GM12891 (cell line): ENCODE results near the gene SUN5.

Experiments
- DNase-seq: peaks from one replicate; pipeline ENCODE4 v3.0.0; 2011; ENCODE audit warnings: low spot score; ENCODE audit not compliant: insufficient read length
- FAIRE-seq: peaks from 2 replicates; lab custom pipeline; 2011; peaks lifted over from hg19 to GRCh38; lab: Jason Lieb, UNC
- PAX5 ChIP-seq: IDR thresholded peaks from 2 replicates; pipeline ENCODE4 v1.6.1; 2011; ENCODE audit warnings: low read length, moderate library complexity, mild to moderate bottlenecking; ENCODE audit not compliant: insufficient read depth, severe bottlenecking
- POLR2A ChIP-seq: IDR thresholded peaks from 2 replicates; pipeline ENCODE4 v1.6.1; 2011; ENCODE audit warnings: low read depth, low read length, control low read depth
- POLR2AphosphoS5 ChIP-seq: IDR thresholded peaks from 2 replicates; pipeline ENCODE4 v1.6.1; 2011; ENCODE audit warnings: low read depth, low read length, control low read depth
- POU2F2 ChIP-seq: IDR thresholded peaks from 2 replicates; pipeline ENCODE4 v1.6.1; 2011; ENCODE audit warnings: low read depth, mild to moderate bottlenecking, control low read depth, low read length, moderate library complexity
- SPI1 ChIP-seq: IDR thresholded peaks from 2 replicates; pipeline ENCODE4 v1.6.1; 2011; ENCODE audit warnings: low read depth, low read length, control low read depth
- TAF1 ChIP-seq: IDR thresholded peaks from 2 replicates; pipeline ENCODE4 v1.6.1; 2011; ENCODE audit warnings: low read depth, low read length, control low read depth

SUN5 gene

DNA sequence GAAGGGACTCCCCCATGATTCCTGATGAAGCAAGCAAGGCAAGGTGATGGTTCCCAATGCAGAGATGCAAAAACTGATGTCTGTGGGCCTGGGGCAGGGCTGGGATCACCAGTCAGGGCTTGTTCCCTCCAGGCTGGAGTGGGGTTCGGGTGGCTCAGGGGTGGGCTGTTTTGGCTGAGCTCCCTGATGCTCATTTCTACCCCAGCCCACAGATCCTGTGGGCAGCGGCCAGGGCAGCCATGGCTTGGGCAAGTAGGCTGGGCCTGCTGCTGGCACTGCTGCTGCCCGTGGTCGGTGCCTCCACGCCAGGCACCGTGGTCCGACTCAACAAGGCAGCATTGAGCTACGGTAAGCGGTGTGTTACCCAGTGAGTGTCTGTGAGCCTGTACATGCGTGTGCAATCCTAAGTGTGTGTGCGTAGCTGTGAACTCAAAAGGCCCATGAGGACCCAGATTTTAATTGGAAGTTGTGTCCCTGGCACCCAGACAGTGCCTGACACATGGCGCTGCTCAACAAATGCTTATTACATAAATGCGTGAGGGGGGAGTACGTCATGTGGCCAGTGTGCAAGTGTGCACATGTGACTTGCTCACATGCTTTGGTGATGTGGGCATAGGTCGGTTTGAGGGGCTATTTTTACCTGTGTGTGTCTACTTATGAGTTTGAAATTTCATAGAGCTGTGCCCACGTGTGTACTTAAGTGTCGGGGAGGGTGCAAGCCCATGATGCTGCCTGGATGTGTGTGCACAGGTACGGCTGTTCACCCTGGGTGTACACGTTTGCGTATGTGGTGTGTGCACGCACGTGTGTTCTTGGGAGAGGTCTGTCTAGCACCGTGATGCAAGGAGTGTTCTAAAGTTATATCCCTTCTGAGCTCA, 4.3 kb upstream of the SUN5 start:
- FAIRE-seq, result no peak
- no peak for TF ChIP-seq POU2F2
- no peak for TF ChIP-seq POLR2AphosphoS5
- TF ChIP-seq SPI1, result no peak
- no peak for TF ChIP-seq POLR2A
- TF ChIP-seq PAX5, result no peak
- no peak for TF ChIP-seq TAF1

DNA sequence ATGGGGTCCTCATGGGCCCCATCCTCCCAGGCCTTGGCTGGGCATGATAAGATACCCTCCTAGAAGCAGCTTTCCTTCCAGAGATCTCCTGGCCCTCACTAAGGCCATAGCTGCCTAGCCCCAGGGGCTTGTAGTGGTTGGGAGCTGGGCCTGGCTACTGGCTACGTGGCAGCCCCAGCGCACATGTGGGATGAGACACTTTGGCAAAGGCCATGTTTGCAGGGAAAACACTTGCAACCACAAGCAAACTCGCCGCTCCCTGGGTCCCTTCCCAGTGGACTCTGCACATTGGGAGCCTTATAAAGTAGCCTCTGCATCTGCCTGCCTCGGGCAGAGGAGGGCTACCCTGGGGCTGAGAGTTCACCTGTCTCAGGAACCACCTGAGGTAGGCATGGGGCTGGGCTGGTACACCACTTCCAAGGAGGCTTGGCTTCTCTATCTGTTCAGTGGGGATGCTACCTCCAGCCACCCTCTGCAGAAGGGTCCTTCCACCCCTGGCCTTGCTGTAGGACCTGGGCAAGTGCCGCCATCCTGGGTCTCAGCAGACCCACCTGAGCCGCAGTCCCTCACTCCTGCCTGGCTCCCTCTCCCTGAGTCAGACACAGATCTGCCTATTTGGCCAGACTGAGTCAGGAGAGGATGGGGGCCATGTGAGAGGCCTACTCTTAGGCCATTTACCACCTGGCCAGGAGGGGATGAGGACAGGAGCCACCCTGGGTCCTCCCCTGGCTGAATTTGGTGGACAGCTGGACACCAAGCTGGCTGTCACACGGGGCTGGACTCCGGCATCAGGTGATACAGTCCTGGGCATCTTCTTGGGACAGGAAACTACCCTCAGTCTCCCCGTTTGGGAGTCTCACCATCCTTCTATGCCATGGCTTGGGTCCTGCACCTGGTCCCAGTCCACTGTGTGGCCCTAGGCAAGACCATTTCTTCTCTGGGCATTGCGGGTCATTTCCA, 3.4 kb upstream of the SUN5 start, which contains the start of gene BPIFB2:
Gene BPIFB2, plus strand, starts transcription at position 329 of the 960 bp plus-strand sequence. CDS start 871 bp downstream, outside the sequence.
- TF ChIP-seq SPI1 (no peak), POLR2A (no peak), POLR2AphosphoS5 (no peak), PAX5 (no peak), TAF1 (no peak), POU2F2 (no peak)
- no peak for DNase-seq
- no peak for FAIRE-seq

More for the DNA sequence above, 4.3 kb upstream of the SUN5 start:
- DNase-seq, result no peak

DNA sequence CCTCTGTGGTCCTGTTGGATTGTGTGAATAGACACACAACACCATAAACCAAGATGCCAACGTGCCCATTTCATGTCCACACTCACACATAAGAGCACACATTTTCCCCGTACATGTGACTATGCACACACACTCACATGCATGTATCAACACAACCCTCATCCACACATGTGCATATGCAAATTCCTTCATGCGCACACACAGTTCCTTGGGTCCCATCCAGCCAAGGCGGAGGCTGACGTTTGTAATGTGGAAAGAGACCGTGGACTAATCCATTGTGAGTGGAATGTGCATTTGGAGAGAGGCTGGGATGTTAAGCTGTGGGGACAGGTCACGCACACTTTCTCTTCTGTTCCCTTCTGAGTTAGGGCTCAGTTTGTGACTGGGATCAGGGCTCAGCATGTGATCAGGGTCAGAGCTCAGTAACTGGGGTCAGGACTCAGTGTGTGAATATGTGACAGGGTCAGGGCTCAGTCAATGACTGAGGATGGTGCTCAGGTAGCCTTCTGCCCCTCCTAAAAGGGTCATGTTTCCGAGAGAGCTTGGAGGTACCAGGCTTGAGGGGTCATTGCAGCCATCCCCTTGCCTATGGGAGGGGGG, 2.6 kb upstream of the SUN5 start:
- FAIRE-seq (no peak), DNase-seq (no peak)
- TF ChIP-seq POLR2AphosphoS5, result no peak

DNA sequence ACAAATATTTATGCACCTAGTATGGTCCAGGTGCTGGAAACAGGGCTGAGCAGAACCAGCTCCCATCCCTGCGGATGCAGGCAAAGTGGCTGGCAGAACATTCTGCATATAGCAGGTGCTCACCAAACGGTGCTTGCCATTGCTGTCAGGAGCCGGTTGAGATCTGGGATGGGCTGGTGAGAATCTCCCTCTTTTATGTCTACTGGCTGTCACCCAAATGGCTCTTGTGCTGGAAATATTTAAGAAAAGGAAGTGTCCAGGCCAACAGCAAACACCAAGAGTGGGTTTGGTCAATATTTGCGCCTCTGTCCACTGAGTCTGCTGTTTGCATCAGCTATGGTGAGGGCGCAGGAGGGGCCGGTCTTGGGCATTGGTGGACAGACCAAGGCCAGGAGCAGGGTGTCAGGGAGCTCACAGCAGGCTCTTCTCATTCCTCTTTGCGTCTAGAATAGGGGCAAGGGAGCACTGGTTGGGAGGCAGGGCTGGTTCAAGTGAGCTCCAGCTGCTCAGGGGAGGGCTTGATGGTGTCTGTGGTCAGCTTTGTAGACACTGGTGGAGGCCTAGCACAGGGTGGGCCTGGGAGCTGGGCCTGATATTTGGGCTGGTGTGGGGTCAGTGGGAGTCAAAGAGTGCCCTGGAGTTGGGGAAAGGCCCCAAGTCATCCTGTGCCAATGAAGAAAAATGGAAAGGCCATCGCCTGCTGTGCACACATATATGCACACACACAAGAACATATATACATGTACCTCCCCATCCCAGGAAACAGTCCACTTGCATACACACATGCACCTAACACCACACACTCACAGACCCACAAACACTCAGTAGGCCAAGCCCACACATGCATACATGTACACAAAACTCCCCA, 1.9 kb upstream of the SUN5 start:
- TF ChIP-seq POLR2AphosphoS5, result no peak
- no peak for TF ChIP-seq SPI1
- no peak for FAIRE-seq
- DNase-seq, result no peak

DNA sequence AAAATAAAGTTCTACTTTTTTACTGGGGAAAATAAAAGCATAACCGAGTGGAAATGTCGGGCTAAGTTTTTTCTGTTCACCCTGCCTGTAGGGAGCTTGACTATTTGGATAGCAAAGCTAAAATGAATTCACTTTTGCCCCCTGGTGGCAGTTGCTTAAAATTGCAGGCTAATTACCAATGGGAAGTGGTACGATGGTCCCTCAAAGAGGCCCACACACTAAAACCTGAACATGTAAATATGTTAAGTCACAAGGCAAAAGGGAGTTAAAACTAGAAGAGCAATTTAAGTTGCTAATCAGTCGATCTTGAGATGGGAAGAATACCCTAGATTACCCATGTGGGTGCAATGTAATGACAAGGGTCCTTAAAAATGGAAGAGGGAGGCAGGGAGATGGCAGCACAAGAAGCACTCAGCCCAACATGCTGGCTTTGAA, 916 bp upstream of the SUN5 start:
- FAIRE-seq (peak; percentile 54), DNase-seq (no peak)
- TF ChIP-seq POU2F2 (no peak), POLR2AphosphoS5 (no peak), POLR2A (no peak), TAF1 (no peak), PAX5 (no peak), SPI1 (no peak)

DNA sequence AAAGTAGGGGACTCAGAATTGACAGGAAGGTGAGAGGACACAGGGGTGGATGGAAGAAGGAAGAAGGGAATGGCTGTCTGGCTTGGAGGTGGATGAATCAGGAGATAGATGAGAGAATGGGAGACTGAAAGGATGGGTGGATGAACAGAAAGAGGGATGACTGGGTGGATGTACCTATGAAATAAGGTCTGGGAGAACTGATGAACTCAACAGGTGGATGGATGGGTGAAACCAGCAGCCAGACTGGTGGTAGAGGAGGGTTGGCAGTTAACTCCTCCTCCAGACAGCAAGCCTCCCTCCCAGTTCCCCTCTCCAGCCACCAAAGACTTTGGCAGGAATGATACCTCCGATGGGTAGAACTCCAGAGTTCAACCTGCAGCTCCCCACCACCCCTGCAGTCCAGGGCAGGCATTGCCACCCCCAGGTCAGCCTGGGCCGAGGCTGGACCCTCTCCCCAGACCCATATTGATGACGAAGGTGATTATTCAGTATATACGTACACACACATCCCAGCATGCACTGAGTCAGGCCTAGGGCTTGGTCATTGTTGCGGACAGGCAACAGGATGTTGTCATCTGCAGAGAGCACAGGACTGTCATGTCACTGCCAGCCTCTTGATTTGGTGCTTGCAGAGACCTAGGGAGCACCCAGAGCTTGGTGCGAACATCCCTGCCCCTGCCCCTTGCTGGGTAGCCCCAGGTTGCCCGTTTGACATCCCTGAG, 2.0 kb downstream of the SUN5 start:
- TF ChIP-seq PAX5 (no peak), POLR2AphosphoS5 (no peak), POU2F2 (no peak), SPI1 (no peak), TAF1 (no peak), POLR2A (no peak)
- FAIRE-seq, result no peak

DNA sequence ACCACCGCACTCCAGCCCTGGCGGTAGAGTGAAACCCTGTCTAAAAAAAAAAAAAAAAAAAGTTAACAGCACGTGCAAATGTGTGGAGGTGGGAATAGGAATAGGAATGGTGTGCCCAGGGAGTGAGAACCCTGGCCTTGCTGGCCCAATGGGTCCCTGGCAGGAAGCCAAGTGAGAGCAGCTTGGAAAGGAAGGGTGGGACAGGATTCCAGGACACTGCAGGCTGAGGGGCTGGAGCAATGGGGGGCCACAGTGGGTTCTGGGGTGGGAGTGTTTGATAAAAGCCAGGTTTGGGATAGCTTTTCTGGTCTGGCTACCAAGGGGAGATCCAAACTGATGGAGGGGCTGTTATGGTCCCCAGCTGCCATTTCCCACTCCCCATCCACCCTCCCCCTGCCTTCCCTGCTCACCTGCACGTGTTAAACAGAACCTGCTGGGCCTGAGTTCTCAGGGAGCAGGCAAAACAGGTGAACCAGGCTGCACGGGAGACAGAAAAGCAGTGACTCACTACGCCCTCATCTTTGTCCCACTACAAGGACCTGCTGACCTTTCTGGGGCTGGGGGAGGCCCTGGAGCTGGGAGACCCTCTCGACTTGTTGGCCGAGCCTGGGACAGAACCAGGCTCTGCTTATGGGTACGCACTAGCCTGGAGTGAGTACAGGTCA, 3.3 kb downstream of the SUN5 start:
- FAIRE-seq, result no peak

More for the DNA sequence above, 2.0 kb downstream of the SUN5 start:
- no peak for DNase-seq

More for the DNA sequence above, 3.3 kb downstream of the SUN5 start:
- no peak for DNase-seq
- TF ChIP-seq POLR2AphosphoS5 (no peak), POU2F2 (no peak), PAX5 (no peak), POLR2A (no peak), SPI1 (no peak), TAF1 (no peak)
